HEK293 (cell line): ENCODE data around the gene F5.

ENCODE experiments used
- KLF16 ChIP-seq: fragments of 450-650 bp; formaldehyde crosslinking; IDR thresholded peaks from 2 replicates; pipeline ENCODE4 v1.5.1; 2017; ENCODE audit warnings: missing biosample characterization, missing genetic modification characterization
- KLF8 ChIP-seq: fragments of 450-650 bp; formaldehyde crosslinking; IDR thresholded peaks from 2 replicates; pipeline ENCODE4 v1.5.1; 2016; ENCODE audit warnings: missing biosample characterization, missing genetic modification characterization
- MYNN ChIP-seq: fragments of 450-650 bp; formaldehyde crosslinking; IDR thresholded peaks from 2 replicates; pipeline ENCODE4 v1.5.1; 2016; ENCODE audit warnings: missing biosample characterization, missing genetic modification characterization, borderline replicate concordance
- PATZ1 ChIP-seq: fragments of 450-650 bp; formaldehyde crosslinking; IDR thresholded peaks from 2 replicates; pipeline ENCODE4 v1.5.1; 2016; ENCODE audit warnings: missing biosample characterization, missing genetic modification characterization
- PRDM1 ChIP-seq: fragments of 450-650 bp; formaldehyde crosslinking; IDR thresholded peaks from 2 replicates; pipeline ENCODE4; 2016; ENCODE audit warnings: missing biosample characterization, missing genetic modification characterization
- REST ChIP-seq: fragments of 450-650 bp; formaldehyde crosslinking; IDR thresholded peaks from 2 replicates; pipeline ENCODE4 v1.5.1; 2016; ENCODE audit warnings: missing biosample characterization, missing genetic modification characterization
- ZNF658 ChIP-seq: fragments of 450-650 bp; formaldehyde crosslinking; IDR thresholded peaks from 2 replicates; pipeline ENCODE4; 2016; ENCODE audit warnings: missing biosample characterization, missing genetic modification characterization
- ZNF660 ChIP-seq: fragments of 450-650 bp; IDR thresholded peaks from 2 replicates; pipeline ENCODE4 v1.5.1; 2018; ENCODE audit warnings: missing biosample characterization, mild to moderate bottlenecking, missing genetic modification characterization
- ZNF677 ChIP-seq: fragments of 450-650 bp; IDR thresholded peaks from 2 replicates; pipeline ENCODE4 v1.5.0; 2018; ENCODE audit warnings: missing biosample characterization, mild to moderate bottlenecking, missing genetic modification characterization, moderate library complexity

GRCh38 chr1:169517558-169518186, 68.6 kb downstream of the F5 start:
- TF ChIP-seq MYNN (tag by site-specific recombination), result no peak
- TF ChIP-seq ZNF660, result no peak
- TF ChIP-seq KLF16 (tag by site-specific recombination), result no peak
- no peak for TF ChIP-seq ZNF658
- no peak for TF ChIP-seq PRDM1 (tag by site-specific recombination)
- no peak for TF ChIP-seq PATZ1 (tag by site-specific recombination)
- no peak for TF ChIP-seq ZNF677 (tag by site-specific recombination)
- TF ChIP-seq REST (tag by site-specific recombination), result no peak
- no peak for TF ChIP-seq KLF8 (tag by site-specific recombination)
